Activated CD8-positive, alpha-beta memory T cell treated with anti-CD3 and anti-CD28 coated beads for 48 hours (primary cell): ENCODE results near the gene MATCAP1.
A peak's percentile ranks its signal among the peaks of the same experiment; 100 is the strongest.

Experiments used
- DNase-seq, 3 experiments: peaks; one replicate each; pipeline ENCODE4 v3.0.0-alpha.2; 2020; ENCODE audit warnings: low read depth in 2 of 3, low spot score in 2 of 3

The MATCAP1 gene

GRCh38 chr16:67183627-67184452 is at the start of gene MATCAP1:
MATCAP1 (minus strand) TSS chr16:67183963; CDS start chr16:67180610, 3,353 bp downstream.
- DNase-seq: peak; percentile 75 to 87 (median 81)

- no peak for DNase-seq
These were observed 47.3 kb upstream of the MATCAP1 start for GRCh38 chr16:67230809-67231660.

DNA sequence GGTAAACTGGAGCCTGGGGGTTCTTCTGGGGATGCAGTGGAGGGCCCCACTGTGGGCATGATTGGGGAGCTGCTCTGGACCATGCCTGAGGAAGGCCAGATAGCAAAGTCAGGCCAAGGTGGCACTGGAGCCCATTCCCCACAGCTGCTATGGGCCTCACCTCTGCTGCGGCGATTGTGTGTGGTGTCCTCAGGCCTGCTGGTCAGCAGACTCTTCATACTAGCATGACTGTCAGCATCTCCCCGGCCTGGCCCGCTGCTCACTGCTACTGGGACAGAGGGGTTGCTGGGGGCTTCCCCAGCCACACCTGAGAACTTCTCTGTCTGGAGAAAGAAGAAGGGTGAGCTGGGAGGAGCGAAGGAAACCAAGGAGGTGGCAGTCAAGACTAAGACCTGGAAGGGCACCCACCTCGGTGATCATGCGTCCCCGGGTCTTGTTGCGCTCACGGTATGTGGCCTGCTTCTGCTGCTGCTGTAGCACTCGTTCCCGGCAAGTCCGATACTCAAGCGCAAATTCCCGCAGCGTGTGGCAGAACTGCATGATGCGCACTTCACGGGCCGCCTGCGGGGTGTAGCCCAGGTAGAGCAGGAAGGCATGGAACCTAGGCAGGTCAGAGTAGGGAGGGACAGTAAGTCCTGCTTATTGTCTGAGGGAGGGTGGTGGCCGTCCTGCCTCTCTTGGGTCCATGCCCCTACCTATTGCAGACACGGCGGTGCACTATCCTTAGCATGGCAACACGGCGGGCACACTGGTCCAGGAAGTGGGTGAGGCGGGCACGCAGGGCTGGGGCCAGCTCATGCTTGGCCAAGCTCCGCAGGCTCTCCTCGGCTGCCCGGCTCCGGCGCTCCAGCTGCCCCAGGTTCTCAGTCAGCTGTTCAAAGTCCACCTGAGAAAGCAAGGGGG is 46.4 kb upstream of the MATCAP1 start:
- DNase-seq: no peak

GRCh38 chr16:67228905-67229304 is 45.1 kb upstream of the MATCAP1 start:
- DNase-seq: no peak

GRCh38 chr16:67228034-67228785 is 44.4 kb upstream of the MATCAP1 start:
- no peak for DNase-seq

GRCh38 chr16:67227567-67227921 is 43.8 kb upstream of the MATCAP1 start:
- no peak for DNase-seq

DNA sequence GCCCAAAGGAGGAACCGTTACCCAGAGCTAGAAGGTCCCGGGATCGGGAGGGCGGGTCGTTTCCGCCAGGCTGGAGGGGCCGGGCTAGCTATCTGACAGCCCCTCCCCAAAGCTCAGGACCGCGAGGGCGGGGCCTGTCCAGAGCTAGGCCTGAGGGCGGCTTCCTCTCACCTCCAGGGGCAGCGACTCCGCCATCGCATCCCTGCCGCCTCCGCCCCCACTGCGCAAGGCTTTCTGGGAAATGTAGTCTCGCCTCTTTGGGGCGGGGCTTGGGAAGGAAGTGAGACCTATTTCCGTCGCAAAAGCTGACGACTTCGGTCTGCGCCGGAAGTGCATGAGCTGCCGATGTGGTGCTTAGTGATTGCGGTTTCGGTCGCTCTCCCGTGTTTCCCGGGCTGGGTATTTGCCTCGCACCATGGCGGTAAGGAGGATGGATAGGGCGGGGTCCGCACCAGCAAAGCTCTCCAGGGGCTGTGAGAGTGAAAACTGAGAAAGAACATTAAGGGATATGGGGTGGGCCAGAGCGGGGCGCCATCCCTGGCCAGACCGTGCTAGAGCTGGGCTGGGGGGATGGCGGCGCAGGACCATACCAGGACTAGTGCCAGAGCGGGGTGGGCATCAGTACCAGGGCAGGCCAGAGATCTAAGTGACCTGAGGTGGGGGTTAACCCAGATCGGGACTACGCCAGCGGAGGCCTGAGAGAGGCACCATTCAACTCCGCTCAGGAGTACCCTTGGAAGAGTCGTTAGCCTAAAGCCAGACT is 43.2 kb upstream of the MATCAP1 start, which contains the start of gene TMEM208:
TSS of gene TMEM208 (plus strand) at position 327 of the 763 bp plus-strand sequence. CDS start at position 416, 89 bp downstream.
- peak; percentile 97 to 99 (median 98) for DNase-seq

DNA sequence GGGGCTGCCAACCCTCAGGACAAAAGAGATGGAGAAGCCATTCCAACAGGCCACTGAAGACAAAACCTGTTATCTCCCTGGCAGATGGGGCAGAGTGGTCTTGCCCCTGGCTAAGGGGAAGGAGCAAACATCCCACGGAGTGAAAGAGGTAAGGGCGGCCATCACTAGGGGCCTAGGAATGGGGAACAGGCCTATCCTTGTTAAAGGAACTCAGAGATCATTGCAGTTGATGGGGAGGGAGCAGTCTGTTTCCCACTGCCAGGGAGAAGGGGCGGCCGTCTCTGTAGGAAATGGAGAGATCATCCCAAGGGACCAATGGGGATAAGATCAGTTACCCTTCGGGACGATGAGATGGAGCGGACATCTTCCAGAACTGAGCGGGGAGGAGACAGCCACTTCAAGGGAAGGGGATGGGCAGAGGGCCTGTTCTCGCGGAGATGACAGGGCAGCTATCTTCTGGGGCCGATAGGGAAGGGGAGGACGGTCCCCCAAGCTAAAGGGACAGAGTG is 42.6 kb upstream of the MATCAP1 start:
- no peak for DNase-seq

- no peak for DNase-seq
These were observed 40.2 kb upstream of the MATCAP1 start for GRCh38 chr16:67223992-67224391.

DNA sequence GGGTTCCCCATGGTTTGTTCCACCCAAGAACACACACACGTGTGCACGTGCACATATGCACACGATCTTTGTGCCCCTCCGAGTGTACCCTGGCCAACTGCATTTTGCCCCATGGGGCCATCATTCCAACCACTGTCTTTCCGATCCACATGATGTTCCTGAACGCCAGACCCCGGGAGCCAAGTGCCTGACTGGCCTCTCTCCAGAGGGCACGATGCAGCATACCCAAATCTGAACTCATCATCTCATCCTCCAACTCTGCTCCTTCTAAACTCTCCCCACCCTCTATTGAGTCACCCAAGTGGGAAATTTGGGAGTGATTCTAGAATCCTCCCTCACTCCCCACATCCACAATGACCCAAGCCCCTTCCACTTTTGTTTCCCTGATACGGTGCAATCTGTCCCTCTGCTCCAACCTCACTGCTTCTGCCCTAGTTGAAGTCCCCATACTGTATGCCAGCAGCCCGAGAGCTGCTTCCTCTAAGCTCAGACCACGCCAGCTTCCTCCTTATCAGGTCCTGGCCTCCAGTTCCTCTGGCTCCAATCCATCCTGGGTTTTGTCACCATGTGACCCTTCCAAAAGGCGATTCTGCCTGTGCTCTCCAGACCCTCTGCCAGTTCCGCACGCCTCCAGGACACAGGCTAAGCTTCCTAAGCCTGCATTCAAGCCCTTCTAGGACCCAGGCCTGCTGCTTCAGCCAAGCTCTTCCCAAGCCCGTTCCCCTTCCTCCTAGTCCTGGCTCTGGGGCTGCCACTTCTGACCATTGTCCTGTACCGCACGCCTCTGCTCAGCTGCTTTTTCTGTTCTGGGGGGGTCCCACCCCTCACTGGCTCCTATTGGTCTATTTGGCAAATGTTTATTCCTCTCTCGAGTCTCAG is 33.1 kb upstream of the MATCAP1 start:
- no peak for DNase-seq

DNA sequence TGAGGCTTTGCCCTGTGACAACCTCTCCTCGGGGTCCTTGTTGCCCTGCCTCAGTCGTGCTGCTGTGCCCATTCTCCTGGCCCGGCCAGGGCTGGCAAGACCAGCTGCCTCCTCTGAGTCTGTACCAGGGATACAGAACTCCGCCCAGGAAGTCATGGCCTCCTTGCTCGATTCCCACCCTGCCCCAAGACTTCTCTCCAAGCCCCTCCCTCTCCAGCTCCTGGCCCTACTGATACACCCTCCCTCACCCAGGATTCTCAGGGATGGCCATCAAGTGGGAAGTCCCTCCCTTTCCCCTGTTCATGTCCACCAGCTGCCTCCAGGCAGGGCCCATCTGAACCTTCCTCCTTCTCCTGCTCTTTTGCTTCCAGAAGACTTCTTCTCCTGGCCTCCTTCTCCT is 31.9 kb upstream of the MATCAP1 start:
- no peak for DNase-seq

- DNase-seq: no peak
These were observed 29.6 kb upstream of the MATCAP1 start for GRCh38 chr16:67213197-67214019.

DNA sequence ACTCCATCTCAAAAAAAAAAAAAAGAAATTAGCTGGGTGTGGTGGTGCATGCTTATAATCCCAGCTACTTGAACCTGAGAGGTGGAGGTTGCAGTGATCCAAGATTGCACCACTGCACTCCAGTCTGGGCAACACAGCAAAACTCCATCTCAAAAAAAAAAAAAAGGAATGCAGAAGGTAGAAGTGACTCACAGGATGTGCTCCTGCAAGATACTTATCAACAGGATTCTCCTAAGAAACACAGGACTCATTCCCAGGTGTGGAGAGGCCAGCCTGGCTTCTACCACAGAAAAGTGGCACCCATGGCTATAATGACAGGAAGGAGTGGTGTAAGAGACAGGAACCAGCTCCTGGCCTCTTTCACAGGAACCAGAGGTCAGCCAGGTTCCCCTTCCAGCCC is 29.0 kb upstream of the MATCAP1 start:
- no peak for DNase-seq

DNA sequence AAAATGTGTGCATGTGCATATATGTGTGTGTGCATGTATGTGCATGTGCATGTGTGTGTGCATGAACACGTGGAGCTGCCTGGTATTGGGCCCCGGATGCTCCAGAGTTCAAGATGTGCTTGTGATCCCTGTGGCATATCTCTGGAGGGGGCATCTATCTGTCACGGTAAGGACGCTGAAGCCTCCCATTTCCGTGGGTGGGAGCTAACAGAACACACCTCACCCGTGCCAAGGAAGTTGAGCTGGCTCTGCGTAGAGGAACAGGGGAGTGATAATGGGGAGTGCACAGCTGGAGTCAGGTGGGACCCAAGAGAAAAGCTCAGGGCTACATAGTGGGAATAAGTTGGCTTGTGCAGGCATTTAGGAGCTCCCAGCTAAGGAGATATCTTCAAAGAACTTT is 27.9 kb upstream of the MATCAP1 start:
- DNase-seq: no peak

DNA sequence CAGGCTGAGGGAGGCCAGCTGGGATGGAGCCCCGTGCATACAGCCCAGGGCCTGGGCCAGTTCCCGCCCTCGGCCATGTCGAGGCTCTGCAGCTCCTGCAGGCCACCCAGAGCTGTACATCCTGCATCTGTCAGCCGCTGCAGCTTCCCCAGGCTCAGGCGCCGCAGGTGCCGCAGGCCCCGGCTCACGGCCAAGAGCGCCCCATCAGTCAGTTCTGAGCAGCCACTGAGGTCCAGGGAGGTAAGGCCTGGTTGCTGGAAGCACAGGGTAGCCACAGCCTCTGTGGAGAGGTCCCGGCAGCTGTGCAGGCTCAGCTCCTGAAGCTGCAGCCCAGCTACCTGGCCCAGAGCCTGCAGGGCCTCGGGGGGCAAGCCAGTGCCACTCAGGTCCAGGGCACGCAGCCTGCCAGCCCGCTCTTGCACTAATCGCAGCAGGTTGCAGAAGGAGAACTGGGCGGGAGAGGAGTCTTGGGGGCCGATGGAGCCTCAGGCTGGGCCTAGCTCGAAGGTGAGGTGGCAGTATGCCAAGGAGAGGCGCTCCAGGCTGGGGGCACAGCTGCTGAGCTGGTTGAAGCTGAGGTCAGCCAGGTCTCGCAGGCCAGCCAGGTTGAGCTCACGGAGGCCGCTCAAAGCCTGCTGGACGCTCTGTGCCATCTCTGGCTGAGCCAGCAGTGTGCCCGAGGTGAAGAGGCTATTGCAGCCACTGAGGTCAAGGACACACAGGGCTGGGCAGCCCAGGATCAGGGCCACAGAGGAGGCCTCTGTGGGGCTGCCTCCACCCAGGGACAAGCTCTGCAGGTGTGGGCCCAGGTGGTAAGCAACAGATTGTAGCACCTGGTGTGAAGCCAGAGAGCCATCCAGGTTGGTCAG is 26.5 kb upstream of the MATCAP1 start:
- no peak for DNase-seq

GRCh38 chr16:67209565-67209964 is 25.8 kb upstream of the MATCAP1 start:
- DNase-seq: no peak
